Peyer's patch (tissue), 4 donors: ENCODE results near the gene P4HA1.

ENCODE experiments used
- CTCF ChIP-seq, 6 experiments: fragments of 450-650 bp in 4 of 6; fragments of 200-600 bp in 2 of 6; sonication (generic) in 1 of 6; IDR thresholded peaks; one replicate each; pipeline ENCODE4 v1.5.1; 2017 to 2019; ENCODE audit warnings: antibody characterized with exemption in 6 of 6, mild to moderate bottlenecking in 3 of 6, moderate library complexity in 1 of 6
- POLR2A ChIP-seq, 2 donors: fragments of 450-650 bp; IDR thresholded peaks; one replicate each; pipeline ENCODE4 v1.5.1; 2017; ENCODE audit warnings: antibody characterized with exemption in 2 of 2, mild to moderate bottlenecking in 2 of 2, moderate library complexity in 2 of 2

DNA sequence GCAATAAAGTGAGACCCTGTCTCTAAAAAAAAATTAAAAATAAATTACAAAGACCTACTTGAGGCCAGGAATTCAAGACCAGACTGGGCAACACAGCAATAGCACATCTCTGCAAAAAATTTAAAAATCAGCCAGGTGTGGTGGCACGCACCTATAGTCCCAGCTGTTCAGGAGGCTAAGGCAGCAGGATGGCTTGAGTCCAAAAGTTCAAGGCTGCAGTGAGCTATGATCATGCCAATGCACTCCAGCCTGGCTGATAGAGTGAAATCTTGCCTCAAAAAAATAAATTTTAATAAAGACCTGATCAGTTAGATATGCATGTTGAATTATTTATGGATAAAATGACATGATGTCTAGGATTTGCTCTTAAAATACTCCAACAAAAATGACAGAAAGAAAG, 34.9 kb downstream of the P4HA1 start:
- TF ChIP-seq CTCF (IDR thresholded peaks at IDR 0.05) = no peak
- TF ChIP-seq POLR2A (IDR thresholded peaks at IDR 0.05) = no peak
